GM12891 (cell line): ENCODE results near the gene DIP2A.

ENCODE experiments used
- POLR2A ChIP-seq: IDR thresholded peaks from 2 replicates; pipeline ENCODE4 v1.6.1; 2011; ENCODE audit warnings: low read depth, low read length, control low read depth
- SPI1 ChIP-seq: IDR thresholded peaks from 2 replicates; pipeline ENCODE4 v1.6.1; 2011; ENCODE audit warnings: low read depth, low read length, control low read depth

- no peak for TF ChIP-seq POLR2A
- no peak for TF ChIP-seq SPI1
Measured at GRCh38 chr21:46437511-46437910, 21.2 kb upstream of the DIP2A start.
